ENCODE measurements around the gene FBXW8.

GRCh38 chr12:117032593-117033381, 122.0 kb downstream of the FBXW8 start:
- TF ChIP-seq POLR2A (IDR thresholded peaks at IDR 0.05) (no peak), CTCF (IDR thresholded peaks at IDR 0.05) (no peak)
